Dermis microvascular lymphatic vessel endothelial cell (primary cell): ENCODE results near the gene RGS12. TPM values are rescaled to one million over a fixed set of nuclear protein-coding genes. Genes with fewer than 3 reads are reported as not detected.
"Not testable (repeated sequence)": the region's sequence is repeated elsewhere in the genome, so short reads cannot be mapped to it uniquely, and the experiment has no call there.

Experiments
- DNase-seq, 2 donors: peaks; one replicate each; pipeline versions ENCODE4 v3.0.0 to v3.0.0-alpha.2; 2010; ENCODE audit warnings: low read depth in 2 of 2
- total RNA-seq: library from RNA; depleted of rRNA; stranded (reverse); fragments of >200 nt; gene quantifications from 2 replicates; pipeline ENCODE4 v1.2.1, GENCODE V29; 2014

Gene RGS12
- total RNA-seq, 1 donor from 2014 or later: 30.7 TPM

DNA sequence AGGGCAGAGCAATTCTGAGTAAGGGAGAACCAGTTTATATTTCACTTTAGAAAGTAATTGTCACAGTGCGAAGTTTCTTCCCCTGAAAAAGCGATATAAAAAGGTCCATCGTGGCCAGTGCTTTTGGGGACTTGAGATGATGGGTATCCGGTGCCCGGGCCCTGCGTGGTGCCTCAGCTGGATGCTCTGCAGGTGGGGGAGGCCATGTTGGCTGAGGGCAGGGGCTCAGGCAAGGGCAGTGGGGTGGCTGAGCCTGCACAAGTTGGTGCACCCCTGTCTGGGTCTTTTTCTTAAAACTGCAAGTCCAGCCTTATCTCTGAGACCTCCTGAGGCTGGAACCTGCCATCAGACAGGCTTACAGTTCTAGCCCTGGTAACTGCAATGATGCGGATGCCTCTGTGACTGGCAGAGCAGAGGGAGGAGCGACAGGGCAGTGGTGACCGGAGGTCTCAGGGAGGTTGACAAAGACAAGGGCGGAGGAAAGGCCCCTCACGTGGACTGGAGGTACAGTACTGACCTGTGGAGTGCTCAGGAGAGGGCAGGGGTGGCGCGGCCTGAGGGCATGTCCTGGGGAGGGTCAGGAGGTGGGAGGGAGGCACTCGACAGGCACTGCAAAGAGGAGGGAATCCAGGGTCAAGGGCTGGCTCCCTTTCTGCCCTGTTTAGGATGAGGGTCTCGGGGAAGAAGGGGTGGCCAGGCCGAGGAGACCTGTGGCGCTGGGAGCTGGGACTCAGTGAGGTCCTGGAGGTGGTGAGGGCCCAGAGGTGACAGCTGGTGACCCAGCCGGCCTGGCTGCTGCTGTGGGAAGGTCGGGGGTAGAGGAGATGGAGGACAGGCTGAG lies 1.8 kb downstream of the RGS12 start:
- DNase-seq: no peak

DNA sequence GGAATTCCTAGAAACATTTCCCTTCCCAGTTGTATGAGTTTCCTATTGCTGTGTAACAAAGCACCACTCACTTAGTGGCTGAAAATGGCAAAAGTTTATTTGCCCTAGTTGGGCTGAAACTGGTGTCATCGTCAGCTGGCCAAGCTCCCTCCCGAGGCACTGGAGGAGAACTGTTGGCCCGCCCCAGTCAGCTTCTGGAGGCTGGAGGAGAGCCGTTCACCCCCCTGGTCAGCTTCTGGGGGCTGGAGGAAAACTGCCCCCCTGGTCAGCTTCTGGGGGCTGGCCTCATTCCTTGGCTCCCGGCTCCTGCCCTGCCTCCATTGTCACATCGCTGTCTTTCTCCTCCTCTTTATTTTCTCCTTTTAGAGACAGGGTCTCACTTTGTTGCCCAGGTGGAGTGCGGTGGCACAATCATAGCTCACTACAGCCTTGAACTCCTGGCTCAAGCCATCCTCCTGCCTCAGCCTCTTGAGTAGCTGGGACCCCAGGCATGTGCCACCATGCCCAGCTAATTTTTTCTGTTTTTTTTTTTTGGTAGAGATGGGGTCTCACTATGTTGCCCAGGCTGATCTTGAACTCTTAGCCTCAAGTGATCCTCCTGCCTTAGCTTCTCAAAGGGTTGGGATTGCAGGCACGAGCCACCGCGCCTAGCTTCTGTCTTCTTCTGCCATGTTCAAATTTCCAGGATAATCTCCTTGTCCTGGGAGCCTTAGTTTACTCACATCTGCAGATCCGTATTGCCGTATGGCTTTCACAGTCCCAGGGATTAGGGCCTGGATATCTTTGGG lies 3.2 kb downstream of the RGS12 start:
- DNase-seq: no peak

DNA sequence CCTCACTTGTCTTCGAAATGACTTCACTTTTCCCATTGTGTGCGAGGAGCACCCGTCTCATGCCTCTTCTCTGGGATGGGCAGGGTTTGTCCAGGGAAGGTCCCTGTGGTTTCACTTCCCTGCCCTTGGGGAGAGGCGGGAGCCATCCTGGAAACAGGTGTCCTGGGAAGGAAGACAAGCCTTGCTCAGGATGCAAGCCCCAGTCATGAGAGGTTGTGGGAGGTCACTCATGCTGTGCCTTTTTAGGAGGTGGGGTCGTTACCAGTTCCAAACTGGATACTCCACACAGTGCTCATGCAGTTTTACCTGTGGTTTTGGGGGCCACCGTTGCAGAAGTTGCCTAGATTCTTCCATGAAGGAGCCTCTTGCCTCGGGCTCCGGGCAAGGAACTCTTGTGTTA lies 3.8 kb downstream of the RGS12 start:
- no peak for DNase-seq

DNA sequence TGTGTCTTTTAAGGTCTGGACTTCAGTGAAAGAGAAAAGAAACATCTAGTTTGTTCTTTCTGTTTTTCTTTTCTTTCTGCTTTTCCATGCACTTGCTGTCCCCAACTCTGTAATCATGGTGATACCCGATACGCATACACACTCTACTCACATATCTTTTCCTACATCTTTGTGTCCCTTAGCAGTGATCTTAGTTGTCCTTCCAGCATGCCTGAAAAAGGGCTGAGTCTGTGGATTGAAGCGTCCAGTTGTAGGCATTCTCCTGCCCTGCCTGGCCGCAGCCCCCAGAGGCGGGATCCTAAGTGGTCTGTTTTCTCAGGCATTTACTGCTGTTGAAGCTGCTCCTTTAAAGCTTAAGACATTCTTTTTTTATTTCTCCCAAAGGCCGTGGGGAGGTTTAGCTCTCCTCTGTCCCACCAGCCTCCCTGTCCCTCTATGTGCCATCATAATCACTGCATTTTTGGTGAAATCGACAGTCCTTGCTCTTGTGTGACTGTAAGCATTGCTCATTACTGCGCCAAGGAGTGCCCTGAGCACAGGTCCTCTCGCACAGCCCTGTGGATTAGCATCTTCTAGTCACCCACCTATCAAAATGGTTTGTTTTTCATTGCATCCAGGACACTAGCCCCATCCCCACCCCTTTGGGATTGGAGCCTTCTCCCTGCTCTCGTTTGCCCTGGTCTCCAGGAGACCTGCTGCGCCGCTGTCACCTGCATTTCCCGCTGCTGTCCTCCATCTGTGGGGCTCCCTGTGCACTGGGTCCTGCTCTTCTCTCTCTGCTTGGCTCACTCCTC lies 4.4 kb downstream of the RGS12 start:
- DNase-seq: no peak

DNA sequence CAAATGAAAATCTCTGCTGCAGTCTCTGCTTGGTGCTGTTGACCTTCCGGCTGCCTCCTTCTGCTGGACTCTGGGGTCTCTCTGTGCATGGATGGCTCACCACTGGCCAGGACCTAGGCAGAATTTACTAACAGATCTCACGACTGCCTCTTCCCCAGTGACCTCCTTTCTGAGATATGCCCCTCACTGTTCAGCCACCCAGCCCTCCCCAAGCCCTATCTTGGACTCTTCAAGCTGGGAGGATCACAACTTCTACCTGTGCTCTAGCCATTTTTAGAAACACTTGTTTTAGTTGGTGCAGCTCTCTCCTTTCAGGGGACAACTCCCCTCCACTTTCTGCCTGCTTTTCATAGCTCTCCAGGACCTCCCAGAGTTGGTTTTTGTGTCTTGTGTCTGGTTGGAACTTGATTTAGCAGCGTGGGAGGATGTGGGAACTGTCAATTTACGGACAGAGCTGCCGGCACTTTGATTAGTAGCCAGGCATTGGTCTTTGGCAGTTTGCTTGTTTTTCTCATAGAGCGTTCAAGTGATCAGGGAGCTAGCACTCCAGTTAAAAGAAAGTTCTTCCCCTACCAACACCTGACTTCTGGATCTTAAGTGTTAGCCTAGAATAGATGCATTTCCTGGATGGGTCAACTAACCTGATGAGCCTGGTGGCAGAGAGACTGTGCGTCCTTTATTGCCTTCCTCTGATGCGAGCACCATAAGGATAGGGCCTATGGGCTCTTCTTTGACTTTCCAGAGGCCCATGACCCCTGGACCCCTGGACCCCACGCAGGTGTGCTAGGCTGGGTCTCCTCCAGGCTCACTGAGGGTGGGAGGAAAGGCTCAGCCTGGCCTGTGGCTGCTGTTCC lies 6.5 kb downstream of the RGS12 start:
- no peak for DNase-seq

DNA sequence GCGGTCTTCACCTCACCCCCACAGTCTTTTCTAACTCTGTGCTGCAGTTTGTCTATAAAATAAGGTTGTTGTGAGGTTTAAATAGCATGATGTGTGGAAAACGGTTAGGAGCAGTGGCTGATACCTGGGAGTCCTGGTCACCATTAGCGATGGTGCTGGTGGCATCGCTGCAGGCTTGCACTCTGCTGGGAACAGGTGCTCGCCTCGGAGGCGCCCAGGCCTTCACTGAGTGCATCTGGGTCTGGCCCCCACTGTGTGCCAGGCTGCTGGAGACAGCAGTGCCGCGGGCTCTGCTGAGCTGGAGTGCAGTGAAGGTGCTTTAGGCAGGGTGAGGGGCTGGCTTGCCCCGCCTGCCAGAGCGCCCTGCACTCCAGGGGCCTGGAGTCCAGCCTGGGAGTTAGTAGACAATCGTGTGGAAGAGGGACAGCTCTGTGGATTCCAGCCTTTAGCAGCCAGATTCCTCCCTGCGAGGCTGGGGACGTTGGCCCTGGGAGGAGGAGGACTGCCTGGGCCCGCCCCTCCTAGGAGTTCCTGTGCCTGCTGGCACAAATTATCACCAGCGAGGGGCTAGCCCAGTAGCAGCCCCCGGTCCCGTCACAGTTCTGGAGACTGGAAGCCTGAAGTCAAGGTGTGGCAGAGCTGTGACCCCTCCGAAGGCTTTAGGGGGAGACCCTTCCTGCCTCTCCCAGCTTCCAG lies 7.3 kb downstream of the RGS12 start:
- DNase-seq: no peak

DNA sequence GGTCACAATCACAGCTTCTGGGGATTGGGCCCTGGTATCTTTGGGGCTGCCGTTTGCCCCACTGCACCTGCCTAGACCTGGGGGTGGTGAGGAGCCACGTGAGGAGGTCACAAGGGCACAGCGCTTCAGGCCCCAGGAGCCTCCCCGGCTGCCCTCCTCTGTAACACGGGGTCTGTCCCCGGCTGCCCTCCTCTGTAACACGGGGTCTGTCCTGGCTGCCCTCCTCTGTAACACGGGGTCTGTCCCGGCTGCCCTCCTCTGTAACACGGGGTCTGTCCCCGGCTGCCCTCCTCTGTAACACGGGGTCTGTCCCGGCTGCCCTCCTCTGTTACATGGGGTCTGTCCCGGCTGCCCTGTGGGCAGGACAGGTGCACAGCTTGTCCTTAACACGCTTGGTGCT lies 8.1 kb downstream of the RGS12 start:
- not testable (repeated sequence) for DNase-seq

DNA sequence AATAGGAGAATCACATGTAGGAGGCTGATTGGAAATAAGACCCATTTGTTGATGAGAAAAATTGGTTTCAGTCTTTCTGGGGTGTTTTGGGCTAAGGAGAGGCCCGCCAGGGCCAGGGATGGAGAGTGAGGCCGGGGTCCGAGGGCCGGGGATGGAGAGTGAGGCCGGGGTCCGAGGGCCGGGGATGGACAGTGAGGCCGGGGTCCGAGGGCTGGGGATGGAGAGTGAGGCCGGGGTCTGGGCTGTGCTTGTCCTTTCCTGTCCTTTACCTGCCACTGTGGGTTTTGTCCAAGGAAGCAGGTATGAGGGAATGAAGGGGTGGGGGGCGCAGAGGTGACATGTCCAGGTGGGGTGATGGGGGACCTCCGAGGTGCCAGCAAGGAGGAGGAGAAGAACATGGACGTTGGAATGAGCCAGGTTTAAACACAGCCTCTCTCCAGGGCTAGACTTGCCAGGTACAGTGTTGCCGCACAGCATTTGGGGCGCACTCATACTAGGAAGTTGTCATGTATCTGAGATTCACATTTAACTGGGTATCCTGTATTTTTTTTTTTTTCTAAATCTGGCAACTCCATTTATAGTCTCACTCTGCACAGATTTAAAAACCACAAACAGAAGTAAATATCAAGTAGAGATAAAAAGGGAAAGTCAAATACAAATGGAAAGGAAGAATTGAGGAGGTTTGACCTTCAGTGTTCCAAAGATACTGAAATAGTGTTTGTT lies 8.8 kb downstream of the RGS12 start:
- DNase-seq: no peak

DNA sequence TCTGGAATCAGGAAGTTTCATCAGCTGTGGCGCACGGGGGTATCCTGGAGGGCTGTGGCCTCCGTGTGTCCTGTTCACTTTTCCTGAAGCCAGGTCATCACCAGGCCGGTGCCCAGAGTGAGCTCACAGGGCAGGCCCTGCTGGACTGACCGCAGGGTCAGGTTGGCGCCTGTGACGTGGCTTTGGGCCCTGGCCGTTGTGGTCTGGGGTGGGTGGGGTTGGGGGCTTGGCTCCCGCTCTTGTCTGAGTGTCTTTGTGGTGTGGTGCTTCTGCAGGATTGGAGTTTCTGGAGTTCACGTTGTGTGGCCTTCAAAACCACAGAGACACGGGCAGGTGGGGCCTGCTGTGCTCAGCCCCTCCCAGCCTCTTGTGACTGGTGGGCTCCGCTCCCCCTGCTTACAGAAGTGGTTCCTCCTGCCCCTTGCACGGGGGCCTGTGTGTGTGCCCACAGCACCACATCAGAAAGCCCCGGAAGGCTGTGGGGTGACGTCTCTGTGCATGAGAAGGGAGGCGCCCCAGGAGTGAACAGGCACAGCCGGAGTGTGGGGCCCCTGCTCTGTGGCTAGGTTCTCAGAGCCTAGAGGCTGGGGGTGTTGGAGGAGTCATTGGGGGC lies 9.5 kb downstream of the RGS12 start:
- DNase-seq: peak; percentile 76 to 81

DNA sequence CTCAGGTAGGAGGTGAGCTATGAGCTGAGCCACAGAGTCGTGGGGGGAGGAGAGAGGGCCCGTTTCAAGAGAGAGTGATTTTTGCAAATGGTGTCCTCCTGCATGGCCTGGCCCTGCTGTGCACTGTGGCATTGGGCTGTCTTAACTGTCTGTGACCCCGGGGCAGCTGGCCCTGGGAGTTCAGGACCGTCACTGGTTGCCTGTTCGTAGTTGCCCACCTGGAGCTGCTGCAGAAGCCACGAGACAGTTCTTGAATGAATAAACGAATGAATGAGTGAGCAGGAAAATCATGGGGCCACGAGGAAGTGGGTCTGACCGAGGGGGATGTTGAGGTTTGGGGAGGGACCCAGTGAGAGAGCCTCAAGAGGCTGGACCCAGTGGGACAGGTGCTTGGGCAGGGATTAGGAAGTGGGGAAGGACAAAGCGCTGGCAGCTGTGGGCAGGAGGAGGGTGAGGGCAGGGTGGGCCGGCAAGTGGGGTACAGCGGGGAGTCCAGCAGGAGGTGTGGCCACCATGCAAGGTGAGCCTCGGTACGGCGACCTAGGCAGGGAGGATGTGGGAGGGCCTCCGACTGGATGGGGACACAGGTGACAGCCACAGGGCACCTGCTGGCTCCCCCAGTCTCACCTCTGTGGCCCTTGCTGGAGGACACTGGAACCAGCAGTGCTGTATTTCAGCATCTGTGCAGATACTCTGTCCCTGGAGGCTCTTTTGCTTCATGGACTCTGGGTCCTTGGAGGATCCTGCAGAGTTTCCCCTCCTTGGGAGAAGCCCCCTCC lies 10.2 kb downstream of the RGS12 start:
- DNase-seq: no peak

DNA sequence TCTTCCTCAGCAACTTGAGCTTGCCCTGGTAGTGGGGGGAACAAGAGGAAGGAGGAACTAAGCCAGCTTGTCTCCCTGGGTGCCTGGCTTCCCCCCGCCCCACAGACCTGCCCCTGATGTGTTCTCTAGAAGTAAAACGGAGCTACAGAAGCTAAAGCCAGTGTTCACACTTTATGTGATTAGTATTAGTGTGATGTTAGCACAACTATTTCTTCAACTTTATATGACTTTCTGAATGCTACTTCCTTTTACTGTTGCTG lies 10.7 kb downstream of the RGS12 start:
- no peak for DNase-seq

DNA sequence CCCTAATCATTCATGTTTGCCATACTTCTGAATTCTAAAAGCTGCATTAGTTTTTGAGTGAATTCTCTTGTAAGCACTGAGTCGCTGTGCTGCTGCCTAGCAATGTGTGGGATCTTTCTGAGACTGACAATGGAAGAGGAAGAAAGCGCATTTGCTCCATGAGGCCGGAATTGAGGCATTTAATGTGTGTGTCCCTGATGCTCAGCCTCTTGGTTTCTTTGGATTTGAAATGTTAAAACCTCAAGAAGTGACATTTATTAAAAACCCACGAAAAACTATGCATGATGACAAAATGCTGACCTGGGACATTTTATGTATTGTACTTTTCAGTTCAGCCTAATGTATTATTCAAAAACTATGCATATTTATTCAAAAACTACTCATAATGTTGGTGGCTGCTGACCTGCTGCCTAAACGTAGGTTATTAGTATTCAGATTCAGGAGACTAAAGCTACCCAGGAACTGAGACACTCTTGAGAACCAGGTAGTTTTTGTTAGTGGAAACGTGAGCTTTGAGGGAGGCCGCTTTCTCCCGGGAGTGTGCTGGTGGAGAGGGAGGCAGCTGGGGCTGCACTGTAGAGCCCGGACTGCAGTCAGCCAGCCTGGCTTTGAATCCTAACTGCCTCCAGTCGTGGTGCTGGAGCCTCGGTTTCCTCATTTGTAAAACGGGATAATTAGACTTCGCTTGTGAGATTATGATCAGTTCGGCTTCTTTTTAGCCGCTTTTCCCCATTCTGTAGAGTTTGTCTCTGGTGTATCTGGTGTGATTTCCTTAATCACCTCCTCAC lies 11.3 kb downstream of the RGS12 start:
- no peak for DNase-seq

DNA sequence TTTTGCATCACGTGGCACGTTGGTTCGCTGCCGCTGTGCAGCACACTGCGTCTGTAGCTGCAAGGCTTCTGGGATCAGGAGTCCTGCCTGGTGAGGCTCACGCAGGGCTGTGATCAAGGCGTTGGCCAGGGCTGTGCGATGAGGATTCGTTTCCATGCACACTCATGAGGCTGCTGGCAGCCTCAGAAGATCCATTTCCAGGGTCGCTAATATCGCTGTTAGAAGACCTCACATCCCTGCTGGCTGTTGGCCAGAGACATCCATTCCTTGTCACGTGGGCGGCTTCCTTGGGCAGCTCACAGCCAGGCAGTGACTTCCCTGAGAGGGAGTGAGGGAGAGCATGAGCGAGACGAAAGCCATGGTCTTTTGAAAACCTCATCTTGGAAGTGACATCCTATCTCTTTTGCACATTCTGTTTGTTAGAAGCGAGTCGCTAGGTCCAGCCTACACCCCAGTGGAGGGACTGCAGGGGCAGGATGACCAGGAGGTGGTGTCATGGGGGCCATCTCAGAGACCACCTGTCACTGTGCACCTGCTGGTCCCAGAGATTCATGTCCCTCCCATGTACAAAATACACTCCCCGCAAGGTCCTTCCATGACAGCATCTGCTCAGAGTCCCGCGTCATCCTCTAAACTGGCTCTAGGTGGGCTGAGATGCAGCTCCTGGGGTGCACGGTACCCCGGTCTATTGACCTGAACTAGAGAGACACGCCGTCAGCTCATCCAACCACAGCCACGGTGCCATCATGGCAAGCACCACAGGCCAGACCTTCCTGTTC lies 12.2 kb downstream of the RGS12 start:
- peak in 1 of 2 donors; percentile 58 for DNase-seq

DNA sequence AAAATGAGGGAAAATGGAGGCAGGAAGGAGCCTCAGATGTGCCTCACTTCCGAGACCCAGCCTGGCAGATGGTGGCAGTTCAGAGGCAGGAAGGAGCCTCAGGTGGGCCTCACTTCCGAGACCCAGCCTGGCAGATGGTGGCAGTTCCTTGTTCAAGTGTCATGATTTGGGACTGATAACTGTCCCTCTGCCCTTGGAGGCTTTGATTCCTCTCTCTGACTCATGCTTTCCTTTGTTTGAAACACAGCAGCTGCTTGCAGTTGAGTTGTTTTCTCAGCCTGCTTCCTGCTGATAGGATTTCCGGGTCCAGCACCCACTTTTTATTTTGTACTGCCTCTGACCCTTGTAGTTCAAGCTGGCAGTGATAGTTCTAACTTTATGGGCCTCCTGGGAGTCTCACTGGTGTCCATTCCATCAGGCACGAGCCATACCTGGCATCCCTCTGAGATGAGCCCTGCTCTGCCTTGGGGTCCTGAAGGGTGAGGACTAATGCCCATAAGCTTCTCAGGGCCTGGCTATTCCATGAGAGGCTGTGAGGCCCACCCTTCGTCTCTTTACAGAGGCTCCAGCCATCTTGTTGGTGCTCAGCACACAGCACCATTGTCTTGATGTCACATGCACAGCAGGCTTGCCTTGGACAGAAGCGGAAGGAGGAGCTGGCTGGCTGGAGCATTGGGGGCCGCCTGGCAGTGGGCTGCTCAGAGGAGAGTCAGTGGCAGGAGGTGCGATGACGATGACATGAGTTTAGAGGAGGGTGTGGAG lies 13.0 kb downstream of the RGS12 start:
- peak; percentile 51 to 94 for DNase-seq

DNA sequence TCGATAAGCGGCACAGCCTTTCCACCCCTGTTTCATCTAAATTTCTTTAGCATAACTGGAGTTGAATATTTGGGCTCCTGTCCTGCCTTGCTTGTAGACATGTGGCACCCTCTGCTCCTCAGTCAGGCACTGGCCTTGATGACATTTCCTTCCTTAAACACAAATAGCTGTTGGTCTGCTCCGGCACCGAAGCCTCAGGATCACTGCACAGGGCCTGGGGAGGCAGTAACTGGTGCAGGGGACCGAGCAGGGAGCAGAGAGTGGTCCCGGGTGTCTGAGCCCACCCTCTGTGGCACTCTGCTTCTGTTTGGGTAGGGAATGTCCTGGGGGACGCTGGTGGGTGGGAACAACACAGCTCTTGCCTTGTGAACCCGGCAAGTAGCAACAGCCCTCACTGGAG lies 13.6 kb downstream of the RGS12 start:
- peak in 1 of 2 donors; percentile 25 for DNase-seq

DNA sequence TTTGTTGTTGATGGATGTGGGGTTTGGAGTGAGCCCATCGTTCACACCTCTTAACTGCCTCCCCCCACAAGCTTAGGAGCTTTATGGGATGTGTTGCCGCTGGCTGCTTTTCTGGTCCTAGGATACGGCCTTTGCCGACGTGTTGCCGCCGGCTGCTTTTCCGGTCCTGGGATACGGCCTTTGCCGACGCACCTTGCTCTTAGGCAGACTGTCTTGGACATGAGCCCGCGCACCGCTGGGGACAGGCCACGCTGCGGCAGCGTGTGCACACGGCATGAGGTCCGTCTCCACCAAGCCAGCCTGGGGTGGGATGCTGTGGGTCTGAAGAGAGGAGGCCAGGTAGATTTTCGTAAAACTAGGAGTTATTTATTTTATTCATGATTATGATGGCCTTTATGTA lies 14.2 kb downstream of the RGS12 start:
- no peak for DNase-seq
